Measurements from ENCODE around the gene CAMK1D.

- TF ChIP-seq GABPB1 (CRISPR knock-in tag; IDR thresholded peaks at IDR 0.05) = no peak
- TF ChIP-seq SP1 (CRISPR knock-in tag; conservative IDR thresholded peaks at IDR 0.05) = no peak
- no peak for TF ChIP-seq CTCF (IDR thresholded peaks at IDR 0.05)
- no peak for TF ChIP-seq ATF2 (CRISPR knock-in tag; IDR thresholded peaks at IDR 0.05; ENCODE audit: borderline replicate concordance, low read depth)
- TF ChIP-seq MXD4 (CRISPR knock-in tag; IDR thresholded peaks at IDR 0.05; ENCODE audit: borderline replicate concordance) = no peak
- TF ChIP-seq NFATC4 (CRISPR knock-in tag; IDR thresholded peaks at IDR 0.05) = no peak
- TF ChIP-seq FOXP4 (CRISPR knock-in tag; IDR thresholded peaks at IDR 0.05) = no peak
- TF ChIP-seq PRDM15 (CRISPR knock-in tag; IDR thresholded peaks at IDR 0.05) = no peak
- TF ChIP-seq FOXK1 (CRISPR knock-in tag; IDR thresholded peaks at IDR 0.05) = no peak
- no peak for TF ChIP-seq ZBTB21 (CRISPR knock-in tag; IDR thresholded peaks at IDR 0.05; ENCODE audit: borderline replicate concordance)
- no peak for TF ChIP-seq ATF3 (CRISPR knock-in tag; conservative IDR thresholded peaks at IDR 0.05)
Observed at GRCh38 chr10:12670004-12670403, 320.7 kb downstream of the CAMK1D start.

Data from WTC11 (cell line).